Panc1 (cell line): ENCODE measurements around the gene USP12.

Experiments used
- CTCF ChIP-seq: fragments of 450-650 bp; IDR thresholded peaks from 2 replicates; pipeline ENCODE4 v1.5.1; 2017; ENCODE audit warnings: mild to moderate bottlenecking
- REST ChIP-seq, 2 experiments: IDR thresholded peaks; 2 replicates each; pipeline ENCODE4 v1.6.1; 2011 to 2012; ENCODE audit warnings: low read depth in 2 of 2, control low read depth in 1 of 2, low read length in 1 of 2, mild to moderate bottlenecking in 1 of 2, moderate library complexity in 1 of 2; ENCODE audit not compliant: insufficient read depth in 1 of 2

- TF ChIP-seq REST (IDR thresholded peaks at IDR 0.05; ENCODE audit: insufficient read depth in 1 of 2, low read depth in 2 of 2, low read length in 1 of 2) (no peak), CTCF (no peak)
Observed at GRCh38 chr13:27137759-27138158, 33.9 kb downstream of the USP12 start.
